GM18870 (cell line): ENCODE data around the gene CPXM1.

Source experiments
- ATAC-seq: cut with Tn5 transposase; IDR thresholded peaks from one replicate; pipeline ENCODE4 v1.9.1; 2021; ENCODE audit warnings: moderate library complexity; ENCODE audit not compliant: unreplicated experiment

The CPXM1 gene

GRCh38 chr20:2750491-2751251, 49.8 kb downstream of the CPXM1 start:
- no peak for ATAC-seq

- ATAC-seq, result no peak
Observed at GRCh38 chr20:2749951-2750490, 50.4 kb downstream of the CPXM1 start.

GRCh38 chr20:2749343-2749950, 51.0 kb downstream of the CPXM1 start:
- no peak for ATAC-seq

- ATAC-seq, result no peak
Observed at GRCh38 chr20:2748551-2749342, 51.7 kb downstream of the CPXM1 start.

GRCh38 chr20:2747676-2748235, 52.7 kb downstream of the CPXM1 start:
- no peak for ATAC-seq

GRCh38 chr20:2746636-2747265, 53.7 kb downstream of the CPXM1 start:
- ATAC-seq, result no peak

- no peak for ATAC-seq
Observed at GRCh38 chr20:2745936-2746635, 54.3 kb downstream of the CPXM1 start.

GRCh38 chr20:2745060-2745910, 55.1 kb downstream of the CPXM1 start:
- ATAC-seq, result no peak
